Stimulated activated CD4-positive, alpha-beta T cell treated with anti-CD3 and anti-CD28 coated beads, Interleukin-1b, Interleukin-23, amount 100 ng/mL, for 1 hour (primary cell): ENCODE data around the gene COL24A1.
"Not testable (repeated sequence)": the region's sequence is repeated elsewhere in the genome, so short reads cannot be mapped to it uniquely, and the experiment has no call there.

Source experiments
- DNase-seq, 2 donors: peaks; one replicate each; pipeline ENCODE4 v3.0.0-alpha.2; 2020; ENCODE audit warnings: low read depth in 2 of 2

COL24A1 gene

DNA sequence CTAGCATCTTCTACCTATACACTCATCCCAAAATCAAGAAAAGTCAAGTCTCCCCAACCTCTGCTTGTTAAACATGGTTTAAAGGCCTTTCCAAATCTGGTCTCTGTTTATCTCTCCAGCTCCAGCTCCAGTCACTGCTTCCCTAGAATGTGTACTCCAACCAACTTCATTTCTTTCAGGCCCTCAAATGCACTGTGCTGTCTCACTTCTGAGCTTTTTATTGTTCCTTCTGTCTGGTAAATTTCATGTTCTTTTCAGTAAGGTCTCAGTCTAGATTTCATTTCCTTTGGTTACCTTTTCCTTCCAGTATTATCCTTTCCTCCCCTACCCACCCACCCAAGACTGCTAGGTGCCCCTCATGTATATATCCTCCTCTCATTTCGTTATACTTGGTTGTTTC lies 3.7 kb downstream of the COL24A1 start:
- no peak for DNase-seq

DNA sequence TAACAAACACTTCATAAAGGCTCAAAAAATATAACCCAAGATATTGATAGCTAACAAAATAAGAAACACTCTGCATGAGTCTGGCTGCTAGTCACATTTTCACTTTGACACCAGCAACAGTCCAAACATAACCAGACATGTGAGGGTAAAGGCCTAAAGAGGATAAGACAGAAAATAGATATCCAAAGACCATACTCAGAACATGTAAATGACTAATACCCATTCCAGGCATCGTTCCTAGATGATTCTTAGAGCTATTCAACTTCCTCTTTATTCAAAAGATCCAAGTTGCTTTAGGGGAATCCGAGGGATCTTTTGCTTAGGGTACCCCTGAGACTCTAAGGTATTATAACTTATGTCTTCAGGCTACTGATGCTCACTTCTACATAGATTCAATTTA lies 5.1 kb downstream of the COL24A1 start:
- DNase-seq, result no peak

DNA sequence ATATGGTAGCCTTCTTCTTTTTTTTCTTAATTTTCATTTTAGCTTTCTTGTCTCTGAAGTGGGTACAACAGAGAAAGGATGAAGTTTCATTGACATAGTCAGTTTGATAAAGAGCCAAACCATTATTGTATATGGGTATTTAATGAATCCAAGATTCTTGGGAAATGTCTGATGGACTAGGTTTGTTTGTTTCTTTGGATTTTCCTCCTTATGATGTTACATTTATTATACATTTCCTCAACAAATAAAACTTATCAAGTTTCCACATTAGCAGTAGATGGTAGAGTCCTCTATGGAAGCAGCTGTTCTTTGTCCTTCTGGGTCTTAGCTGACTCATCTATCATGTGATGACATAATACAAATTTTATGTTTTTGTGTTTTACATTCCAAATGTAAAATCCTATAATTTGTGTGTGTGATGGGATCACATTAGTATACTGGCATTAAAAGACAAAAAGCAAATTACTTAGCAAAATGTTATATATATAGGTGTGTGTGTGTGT lies 6.0 kb downstream of the COL24A1 start:
- no peak for DNase-seq

DNA sequence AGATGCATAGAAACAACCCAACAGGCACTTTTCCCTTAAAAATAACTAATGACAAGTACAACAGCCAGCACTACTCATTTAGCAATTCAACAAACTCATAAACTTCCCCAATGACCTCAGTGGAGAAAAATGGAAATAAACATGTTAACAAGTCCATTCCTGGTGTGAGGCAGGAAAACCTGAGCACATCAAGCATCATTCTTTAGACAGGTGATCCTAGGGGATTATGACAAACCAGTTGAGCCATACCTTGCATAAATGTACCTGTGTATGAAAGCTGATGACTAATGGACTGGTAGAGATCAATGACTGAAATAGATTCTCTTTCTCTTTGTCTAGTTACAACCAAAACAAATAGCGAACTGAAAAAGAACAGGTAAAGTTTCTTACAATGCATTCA lies 7.0 kb downstream of the COL24A1 start:
- DNase-seq, result no peak

DNA sequence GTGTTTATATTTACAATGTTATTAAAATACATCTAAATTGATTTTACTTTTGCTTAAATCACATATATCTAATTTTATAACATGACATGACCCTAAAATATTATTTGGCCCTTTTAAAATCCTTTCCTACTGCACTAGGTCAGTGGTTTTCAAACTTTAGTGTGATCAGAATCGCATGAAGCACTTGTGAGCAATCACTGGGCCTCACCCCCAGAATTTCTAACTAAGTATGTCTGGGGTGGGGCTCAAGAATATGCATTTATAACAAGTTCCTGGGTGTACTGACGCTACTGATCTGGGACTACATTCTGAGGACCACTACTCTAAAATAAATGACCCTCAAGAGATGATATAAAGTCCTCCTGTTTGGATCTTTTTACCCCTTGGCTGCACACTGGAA lies 8.8 kb downstream of the COL24A1 start:
- DNase-seq, result no peak

DNA sequence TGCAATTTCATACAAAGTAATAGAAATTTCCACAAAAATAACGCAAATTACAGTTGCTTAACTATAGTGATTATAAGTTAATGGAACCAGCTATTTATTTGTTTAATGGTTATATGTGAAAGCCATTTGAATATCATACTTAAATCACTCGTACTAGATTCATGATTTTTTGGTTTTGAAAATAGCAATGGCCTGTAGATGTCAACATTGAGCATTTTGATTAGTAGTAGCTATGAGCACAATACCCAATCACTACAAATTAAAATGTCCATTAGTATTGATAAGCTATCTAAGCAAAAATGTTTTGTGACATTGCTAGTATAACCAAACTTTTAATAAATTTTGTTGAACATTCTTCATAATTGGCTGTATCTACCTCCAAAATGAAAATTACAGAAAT lies 10.0 kb downstream of the COL24A1 start:
- DNase-seq, result no peak

DNA sequence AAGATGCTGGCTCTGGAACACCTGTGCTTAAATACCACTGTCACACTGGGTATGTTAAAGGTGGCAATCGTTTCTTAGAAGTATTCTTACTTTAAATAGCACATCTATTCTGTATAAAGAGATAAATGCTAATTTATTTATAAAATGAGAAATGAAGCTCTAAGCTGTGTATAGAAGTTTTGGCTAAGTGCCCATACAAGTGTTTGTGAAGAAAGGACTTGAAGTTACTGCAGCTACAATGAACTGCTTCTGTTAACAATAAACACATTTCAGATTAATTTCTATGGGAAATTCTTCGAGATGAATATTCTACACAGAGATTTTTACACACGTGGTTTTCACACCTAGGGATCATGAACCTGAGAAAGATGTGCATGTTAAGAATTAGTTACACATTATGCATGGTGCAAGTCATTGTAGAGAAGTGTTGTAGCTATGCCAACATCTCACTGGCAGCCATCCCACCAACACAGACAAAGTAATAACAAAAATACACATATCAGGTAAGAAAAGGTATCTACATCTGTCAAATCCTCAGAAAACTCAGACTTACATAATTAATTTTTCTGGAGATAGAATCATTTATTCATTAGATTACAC lies 16.2 kb downstream of the COL24A1 start:
- no peak for DNase-seq

DNA sequence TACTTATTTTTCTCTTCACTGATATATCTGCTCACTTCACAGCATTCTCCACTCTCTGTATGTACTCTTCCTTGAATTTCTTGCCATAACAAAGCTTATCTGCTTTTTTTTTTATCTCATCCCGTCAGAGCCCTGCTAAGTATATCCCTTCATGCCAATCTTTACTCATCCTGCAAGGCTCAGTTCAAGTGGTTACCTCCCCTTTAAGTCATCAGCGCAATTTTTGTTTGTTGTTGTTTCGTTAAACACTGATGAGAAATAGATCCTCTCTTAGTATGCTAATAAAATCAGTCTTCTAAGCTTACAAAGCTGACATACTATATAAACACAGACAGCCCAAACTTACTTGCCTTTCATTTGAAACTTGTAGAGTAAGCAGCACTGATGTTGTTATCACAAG lies 17.8 kb downstream of the COL24A1 start:
- DNase-seq, result no peak

DNA sequence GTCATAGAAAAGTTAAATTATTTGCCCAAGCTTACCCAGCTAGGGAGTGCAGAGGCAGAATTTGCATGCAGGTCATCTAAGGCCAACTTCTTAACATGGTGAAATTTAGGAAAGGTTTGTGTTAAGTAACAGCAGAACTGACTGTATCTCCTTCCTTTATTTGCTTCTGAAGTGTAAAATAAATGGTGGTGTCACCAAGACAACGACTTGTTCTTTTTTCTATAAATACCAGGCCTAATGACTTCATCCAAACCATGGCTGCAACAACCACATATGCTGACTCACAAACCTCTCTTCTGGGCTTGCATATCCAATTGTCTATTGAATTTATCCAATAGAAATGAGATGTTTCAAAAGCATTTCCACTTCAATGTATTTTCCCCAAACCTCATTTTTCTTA lies 19.1 kb downstream of the COL24A1 start:
- no peak for DNase-seq

DNA sequence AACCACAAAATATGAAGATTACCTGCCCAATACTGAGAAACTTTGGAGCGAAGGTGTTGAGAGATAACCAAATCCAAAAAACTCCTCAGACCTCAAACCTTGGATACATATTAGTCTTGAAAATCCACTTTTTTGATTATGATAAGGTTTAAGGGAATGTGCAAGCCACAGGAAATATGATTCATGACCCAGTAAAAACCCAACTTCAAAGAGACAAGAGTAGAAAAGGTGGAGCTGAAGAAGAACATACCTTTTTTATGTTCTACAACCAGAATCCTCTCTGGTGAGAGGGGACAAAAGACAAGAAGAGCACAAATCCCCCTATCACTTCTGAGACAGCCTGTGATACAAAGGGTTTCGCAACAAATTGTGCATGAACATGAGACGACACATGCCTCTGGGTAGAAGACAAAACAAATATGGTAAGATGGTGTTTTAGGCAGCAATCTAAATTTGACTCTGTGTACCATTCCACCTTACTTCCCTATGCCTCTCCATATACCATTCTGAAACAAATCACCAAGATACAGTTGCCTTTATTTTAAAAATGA lies 37.3 kb downstream of the COL24A1 start:
- DNase-seq, result no peak

DNA sequence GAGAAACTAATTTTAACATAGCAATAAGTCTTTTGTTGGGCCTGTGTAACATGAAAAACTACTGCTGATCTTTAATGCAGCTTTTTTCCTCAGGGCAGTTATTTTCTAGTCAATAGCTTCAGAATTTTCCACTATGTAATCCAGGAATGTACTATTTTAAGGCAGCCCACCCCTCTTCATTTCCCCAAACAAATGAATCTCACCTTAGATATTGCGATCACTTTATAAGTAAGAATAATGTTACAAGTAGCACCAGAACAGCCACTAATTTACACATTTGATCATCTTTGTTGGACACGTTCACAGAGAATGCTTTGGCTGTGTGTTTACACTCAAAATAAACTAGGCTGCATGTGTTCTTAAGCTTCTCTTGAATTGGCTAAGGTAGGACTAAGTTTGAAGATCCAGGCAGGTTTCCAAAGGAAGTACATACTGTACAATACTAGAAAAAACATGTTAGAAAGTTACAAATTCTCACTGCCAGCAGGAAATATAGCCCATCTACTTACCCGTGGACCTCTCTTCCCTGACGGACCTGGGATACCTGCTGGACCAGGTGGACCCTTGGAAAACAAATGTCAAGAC lies 41.7 kb downstream of the COL24A1 start:
- no peak for DNase-seq

DNA sequence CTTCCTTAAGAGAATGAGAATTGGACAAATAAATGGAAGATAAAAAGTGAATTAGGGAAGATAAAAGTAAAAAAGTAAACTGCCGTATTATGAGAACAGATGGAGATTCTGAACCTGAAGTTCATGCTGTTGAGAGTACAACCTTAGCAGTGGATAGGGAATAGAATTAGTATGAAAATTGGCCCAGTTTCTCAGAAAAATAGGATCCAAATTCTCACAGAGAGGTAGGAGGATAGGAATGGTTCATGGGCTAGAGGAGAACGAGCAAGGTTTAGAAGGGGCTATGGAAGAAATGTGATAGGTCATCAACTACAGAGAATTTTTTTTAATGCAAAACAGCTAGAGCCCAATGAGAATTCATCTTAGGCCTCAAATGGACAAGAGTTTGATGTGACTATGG lies 42.3 kb downstream of the COL24A1 start:
- no peak for DNase-seq

DNA sequence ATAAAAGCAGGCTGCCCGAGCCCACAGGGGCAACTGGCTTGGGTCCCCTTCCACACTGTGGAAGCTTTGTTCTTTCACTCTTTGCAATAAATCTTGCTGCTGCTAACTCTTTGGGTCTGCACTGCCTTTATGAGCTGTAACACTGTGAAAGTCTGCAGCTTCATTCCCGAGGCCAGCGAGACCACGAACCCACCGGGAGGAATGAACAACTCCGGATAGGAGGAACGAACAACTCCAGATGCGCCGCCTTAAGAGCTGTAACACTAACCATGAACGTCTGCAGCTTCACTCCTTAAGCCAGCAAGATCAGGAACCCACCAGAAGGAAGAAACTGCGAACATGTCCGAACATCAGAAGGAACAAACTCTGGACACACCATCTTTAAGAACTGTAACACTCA lies 45.0 kb downstream of the COL24A1 start:
- DNase-seq, result not testable (repeated sequence)

DNA sequence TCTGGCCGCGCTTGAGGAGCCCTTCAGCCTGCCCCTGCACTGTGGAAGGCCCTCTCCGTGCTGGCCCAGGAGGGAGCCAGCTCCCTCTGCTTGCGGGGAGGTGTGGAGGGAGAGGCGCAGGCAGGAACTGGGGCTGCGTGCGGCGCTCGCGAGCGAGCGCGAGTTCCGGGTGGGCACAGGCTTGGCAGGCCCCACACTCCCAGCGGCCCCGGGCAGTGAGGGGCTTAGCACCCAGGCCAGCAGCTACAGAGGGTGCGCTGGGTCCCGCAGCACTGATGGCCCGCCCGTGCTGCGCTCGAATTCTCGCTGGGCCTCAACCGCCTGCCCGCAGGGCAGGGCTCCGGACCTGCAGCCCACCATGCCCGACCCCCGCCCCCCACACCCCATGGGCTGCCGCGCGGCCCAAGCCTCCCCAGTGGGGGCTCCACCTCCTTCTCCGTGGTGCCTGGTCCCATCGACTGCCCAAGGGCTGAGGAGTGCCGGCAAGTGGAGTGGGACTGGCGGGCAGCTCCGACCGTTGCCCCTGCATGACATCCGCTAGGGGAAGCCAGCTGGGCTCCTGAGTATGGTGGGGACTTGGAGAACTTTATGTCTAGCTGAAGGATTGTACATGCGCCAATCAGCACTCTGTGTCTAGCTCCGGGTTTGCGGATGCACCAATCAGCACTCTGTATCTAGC lies 46.0 kb downstream of the COL24A1 start:
- no peak for DNase-seq

DNA sequence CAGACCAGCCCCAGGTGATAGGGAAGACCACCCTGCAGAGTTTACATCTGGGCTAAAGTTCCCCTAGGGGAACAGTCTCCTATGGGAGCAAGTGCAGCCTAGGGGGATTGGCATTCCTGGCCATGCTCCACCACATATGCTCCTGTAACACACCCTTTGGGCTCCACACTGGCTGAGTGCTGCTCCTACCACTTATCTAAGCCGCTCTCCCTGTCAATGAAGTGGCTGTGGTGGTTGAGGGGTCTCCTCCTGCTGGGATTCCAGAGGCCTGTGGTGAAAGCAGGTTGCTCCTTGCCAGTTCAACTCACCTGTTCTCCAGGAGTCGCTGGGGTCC lies 51.1 kb downstream of the COL24A1 start:
- DNase-seq, result no peak

DNA sequence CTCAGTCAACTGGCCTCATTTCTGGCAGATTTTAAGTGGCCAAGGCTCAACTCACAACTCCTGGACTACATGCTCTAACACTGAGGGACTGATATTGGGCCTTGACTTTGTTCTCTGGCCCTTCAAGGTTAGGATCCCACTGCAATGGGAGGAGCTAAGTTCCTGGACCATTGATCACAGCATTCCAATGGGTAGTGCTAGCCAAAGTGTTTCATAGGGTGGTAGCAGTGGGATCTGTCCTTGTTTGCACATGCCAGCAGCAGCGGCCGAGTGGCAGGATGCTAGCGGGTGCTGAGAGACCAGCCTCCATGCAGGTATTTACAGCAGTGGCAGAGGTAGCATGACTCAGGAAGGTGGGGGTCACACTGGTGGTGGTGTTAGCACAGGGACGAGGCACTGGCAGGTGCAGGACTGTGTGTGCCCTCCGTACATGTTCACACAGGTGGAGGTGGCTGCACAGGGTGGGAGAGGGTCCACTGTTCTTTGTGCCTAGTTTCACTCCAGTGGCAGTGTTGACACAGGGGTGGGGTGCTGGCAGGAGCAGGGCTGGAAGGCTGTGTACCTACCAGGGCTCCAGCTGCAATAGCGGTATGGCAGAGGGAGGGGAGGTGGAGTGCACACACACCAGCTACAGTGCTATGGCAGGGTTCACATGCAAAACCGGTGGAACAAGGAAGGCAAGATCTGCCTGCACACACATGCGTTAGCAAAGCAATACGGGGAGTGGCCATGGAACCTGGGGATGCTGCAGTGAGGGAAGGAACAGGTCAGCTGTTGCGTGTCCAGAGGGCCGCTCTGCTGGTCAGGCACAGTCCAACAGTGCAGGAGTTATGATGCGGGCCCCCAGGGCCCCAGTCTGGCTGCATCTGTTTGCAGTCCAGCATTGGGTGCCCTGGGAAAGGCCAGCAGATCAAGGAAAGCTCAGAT lies 51.7 kb downstream of the COL24A1 start:
- DNase-seq, result no peak

DNA sequence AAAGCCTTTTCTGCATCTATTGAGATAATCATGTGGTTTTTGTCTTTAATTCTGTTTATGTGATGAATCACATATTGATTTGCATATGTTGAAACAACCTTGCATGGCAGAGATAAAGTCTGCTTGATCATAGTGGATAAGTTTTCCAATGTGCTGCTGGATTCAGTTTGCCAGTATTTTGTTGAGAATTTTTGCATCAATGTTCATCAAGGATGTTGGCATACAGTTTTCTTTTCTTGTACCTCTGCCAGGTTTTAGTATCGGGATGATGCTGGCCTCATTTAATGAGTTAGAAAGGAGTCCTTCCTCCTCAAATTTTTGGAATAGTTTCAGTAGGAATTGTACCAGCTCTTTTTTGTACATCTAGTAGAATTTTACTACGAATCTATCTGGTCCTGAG lies 55.0 kb downstream of the COL24A1 start:
- DNase-seq, result no peak

DNA sequence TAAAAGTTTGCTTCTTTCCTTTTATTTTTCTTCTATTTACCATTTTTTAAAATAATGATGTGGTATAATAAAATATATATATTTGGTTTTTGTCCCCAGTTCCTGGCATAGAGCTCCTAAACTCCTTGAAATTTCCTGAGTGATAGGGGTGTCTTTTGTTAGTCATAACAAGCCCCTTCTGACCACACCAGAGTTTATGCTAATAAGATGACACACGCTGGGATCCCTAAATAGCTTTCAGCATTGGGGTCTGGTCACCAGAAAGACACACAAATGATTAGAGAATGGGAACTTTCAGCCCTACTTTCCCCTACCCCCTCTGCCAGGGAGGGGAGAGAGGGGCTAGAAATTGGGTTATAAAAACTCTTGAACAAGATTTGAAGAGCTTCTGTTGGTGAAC lies 56.2 kb downstream of the COL24A1 start:
- DNase-seq, result no peak

DNA sequence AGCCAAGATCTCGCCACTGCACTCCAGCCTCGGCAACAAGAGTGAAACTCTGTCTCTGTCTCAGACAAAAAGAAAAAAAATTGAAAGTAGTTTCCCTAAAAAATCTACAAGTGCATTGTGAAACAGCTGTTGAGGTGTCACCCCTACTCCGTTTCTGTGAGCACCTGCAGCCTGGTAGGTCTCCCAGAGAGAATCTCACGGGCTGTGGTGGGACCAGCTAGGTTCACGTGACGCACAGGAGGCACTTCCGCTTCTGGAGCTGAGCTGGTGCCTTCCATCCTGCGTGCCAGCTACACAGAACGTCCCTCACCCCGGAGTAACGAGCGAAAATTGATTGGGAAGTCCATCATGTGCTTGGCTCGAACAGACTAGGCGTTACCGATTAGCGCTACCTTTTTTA lies 66.8 kb downstream of the COL24A1 start:
- no peak for DNase-seq

DNA sequence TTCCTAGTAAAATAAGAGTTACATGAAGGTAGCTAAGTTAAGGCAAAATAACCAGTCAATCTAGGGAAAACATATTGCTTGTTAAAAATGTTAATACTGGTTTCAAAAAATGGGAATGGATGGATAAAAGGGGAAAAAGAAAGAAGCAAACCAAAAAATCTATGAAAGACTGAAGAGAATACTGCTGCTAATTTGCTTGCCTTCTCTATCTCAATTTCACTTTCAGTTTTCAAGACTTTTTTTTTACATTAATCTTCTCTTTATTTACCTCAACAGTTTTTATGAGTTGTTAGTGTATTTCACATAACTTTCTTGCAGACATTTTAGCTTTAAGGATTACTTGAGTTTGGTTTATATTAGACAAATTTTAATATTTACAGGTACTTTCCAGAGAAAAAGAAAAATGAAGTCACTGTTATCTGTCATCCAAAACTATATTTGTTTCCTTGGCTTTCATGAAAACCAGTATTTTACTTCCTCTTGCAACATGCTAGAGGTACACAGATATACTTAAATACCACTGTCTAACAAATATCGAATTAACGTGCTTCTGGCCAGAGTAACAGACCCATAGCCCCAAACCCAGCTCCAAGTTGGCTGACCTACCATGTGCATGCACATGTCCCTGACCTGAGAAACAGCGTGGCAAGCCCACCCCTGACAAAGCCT lies 70.7 kb downstream of the COL24A1 start:
- DNase-seq, result no peak

DNA sequence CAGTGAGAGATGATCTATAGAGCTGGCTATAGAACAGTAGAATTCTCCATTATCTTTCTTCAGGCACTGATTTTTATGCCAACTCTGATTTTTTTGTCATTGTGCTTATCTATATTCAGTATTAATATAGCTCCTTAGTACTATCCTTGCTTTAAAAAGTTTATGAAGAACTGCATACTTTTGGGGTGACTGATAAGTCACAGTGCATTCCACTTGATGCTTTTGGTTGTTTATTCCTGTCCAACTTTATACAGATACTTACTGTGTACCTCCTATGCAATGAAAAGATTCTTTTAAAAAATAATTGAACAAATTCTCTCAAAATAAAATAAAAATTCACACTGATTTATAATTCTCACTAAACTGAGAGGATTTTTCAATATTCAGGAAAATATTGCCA lies 71.6 kb downstream of the COL24A1 start:
- no peak for DNase-seq

DNA sequence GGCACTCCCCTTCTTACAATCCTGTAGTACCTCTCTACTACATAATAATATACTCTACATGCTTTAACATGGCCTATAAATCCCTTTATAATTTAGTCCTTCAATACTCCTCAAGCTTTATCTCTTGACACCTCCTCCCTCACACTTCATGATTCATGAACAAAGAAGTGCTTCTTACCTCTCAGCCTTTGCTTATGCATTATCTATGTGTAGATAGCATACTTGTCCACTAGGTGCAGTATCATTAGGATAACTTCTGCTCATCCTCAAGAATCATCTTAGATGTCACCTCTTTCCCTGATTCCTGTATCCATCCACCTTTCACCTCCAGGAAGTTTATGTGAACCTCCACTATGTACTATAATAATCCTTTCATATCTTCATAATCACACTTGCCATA lies 74.4 kb downstream of the COL24A1 start:
- no peak for DNase-seq
